Neural cell (in vitro differentiated cells): ENCODE results near the gene AQP10.

Source experiments
- CTCF ChIP-seq: fragments of 450-650 bp; IDR thresholded peaks from 2 replicates; pipeline ENCODE4 v1.5.1; 2014; ENCODE audit warnings: antibody characterized with exemption, mild to moderate bottlenecking, moderate library complexity; ENCODE audit not compliant: poor library complexity, severe bottlenecking
- EZH2 ChIP-seq: fragments of 200-600, 300-800 bp; shearing (Covaris generic), sonication (generic); IDR thresholded peaks from 2 replicates; pipeline ENCODE4 v1.6.1; 2014; ENCODE audit warnings: antibody characterized with exemption, low read length, borderline replicate concordance, mild to moderate bottlenecking; ENCODE audit not compliant: insufficient read depth, poor library complexity, severe bottlenecking
- MXI1 ChIP-seq: fragments of 450-650 bp; conservative IDR thresholded peaks from 2 replicates; pipeline ENCODE4 v1.6.1; 2014; ENCODE audit warnings: antibody characterized with exemption, mild to moderate bottlenecking; ENCODE audit not compliant: poor library complexity, severe bottlenecking
- POLR2AphosphoS5 ChIP-seq: IDR thresholded peaks from 2 replicates; pipeline ENCODE4 v1.6.1; 2012
- REST ChIP-seq: IDR thresholded peaks from 2 replicates; pipeline ENCODE4 v1.6.1; 2012; ENCODE audit warnings: borderline replicate concordance

GRCh38 chr1:154320882-154321608 lies at the start of gene AQP10:
- no peak for TF ChIP-seq CTCF
- no peak for TF ChIP-seq POLR2AphosphoS5
- no peak for TF ChIP-seq MXI1
- no peak for TF ChIP-seq REST
- TF ChIP-seq EZH2 = no peak
